Ishikawa (cell line): ENCODE data around the gene SLC9A7.

ENCODE experiments used
- CEBPB ChIP-seq: IDR thresholded peaks from 2 replicates; pipeline ENCODE4 v1.6.1; 2012
- CREB1 ChIP-seq: IDR thresholded peaks from 2 replicates; pipeline ENCODE4 v1.6.1; 2012; ENCODE audit warnings: low read depth
- EGR1 ChIP-seq: IDR thresholded peaks from 2 replicates; pipeline ENCODE4 v1.6.1; 2012
- EP300 ChIP-seq: IDR thresholded peaks from 2 replicates; pipeline ENCODE4 v1.6.1; 2012; ENCODE audit warnings: borderline replicate concordance
- FOXM1 ChIP-seq: IDR thresholded peaks from 2 replicates; pipeline ENCODE4 v1.6.1; 2012; ENCODE audit warnings: low read depth, borderline replicate concordance
- NFIC ChIP-seq: IDR thresholded peaks from 2 replicates; pipeline ENCODE4 v1.6.1; 2012
- RAD21 ChIP-seq: IDR thresholded peaks from 2 replicates; pipeline ENCODE4 v1.6.1; 2012; ENCODE audit warnings: low read depth
- TAF1 ChIP-seq: IDR thresholded peaks from 2 replicates; pipeline ENCODE4 v1.6.1; 2012; ENCODE audit warnings: low read depth, mild to moderate bottlenecking
- TCF12 ChIP-seq: IDR thresholded peaks from 2 replicates; pipeline ENCODE4 v1.6.1; 2012; ENCODE audit warnings: low read depth
- TEAD4 ChIP-seq: IDR thresholded peaks from 2 replicates; pipeline ENCODE4 v1.6.1; 2012
- YY1 ChIP-seq: IDR thresholded peaks from 2 replicates; pipeline ENCODE4 v1.6.1; 2012; ENCODE audit warnings: low read depth
- ZBTB7A ChIP-seq: IDR thresholded peaks from 2 replicates; pipeline ENCODE4 v1.6.1; 2012; ENCODE audit warnings: low read depth
- TF ChIP-seq, protein P1 (sequence below): IDR thresholded peaks from 2 replicates; pipeline ENCODE4 v1.6.1; 2012
- TF ChIP-seq, protein P2 (sequence below): IDR thresholded peaks from 2 replicates; pipeline ENCODE4 v1.6.1; 2012
- TF ChIP-seq, protein P3 (sequence below): IDR thresholded peaks from 2 replicates; pipeline ENCODE4 v1.6.1; 2012; ENCODE audit warnings: low read depth, mild to moderate bottlenecking

The SLC9A7 gene

DNA sequence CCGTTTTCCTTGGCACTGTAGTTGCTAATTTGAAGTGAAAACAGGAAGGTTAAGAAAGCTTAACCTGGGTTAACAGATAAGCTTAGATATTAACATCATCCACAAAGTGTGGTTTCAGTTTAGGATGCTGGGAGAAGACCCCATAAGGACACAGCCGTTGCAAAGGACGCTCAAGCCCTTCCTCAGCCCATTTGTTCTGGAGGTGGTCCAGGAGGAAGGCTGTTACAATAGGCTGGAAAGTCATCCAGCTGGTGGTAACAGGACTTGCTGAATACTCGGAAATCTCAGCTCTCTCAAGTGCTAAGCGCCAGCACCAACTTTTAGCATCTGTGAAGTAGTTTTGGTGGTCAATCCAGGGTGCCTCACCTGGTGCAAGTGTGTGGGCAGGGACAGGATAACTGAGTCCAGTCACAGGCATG lies 171.2 kb downstream of the SLC9A7 start:
- TF ChIP-seq TEAD4 (no peak), ZBTB7A (no peak), NFIC (no peak), FOXM1 (no peak), YY1 (no peak), RAD21 (no peak)

DNA sequence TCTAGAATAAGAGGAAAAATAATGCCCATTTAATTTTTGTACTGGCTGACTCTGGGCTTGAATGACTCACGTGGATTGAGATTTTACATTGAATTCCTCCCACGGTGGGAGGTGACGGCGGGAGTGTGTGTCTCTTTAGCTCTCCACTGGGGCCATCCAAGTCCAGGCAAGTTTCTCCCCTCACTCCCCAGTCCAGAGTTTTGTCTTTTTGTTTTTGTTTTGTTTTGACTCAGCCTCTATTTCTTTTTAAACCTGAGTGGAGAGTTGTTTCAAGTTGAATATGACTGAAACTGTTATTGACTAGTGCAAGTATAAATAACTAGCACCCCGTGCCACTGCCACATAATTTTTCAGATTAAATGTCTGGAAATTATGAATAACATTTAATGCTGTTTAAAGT lies 171.8 kb downstream of the SLC9A7 start:
- TF ChIP-seq NFIC = no peak
- no peak for TF ChIP-seq ZBTB7A
- no peak for TF ChIP-seq TEAD4
- no peak for TF ChIP-seq FOXM1
- TF ChIP-seq YY1 = no peak
- TF ChIP-seq RAD21 = no peak
- TF ChIP-seq, protein P1, sequence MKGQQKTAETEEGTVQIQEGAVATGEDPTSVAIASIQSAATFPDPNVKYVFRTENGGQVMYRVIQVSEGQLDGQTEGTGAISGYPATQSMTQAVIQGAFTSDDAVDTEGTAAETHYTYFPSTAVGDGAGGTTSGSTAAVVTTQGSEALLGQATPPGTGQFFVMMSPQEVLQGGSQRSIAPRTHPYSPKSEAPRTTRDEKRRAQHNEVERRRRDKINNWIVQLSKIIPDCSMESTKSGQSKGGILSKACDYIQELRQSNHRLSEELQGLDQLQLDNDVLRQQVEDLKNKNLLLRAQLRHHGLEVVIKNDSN = no peak
- TF ChIP-seq, protein P2, sequence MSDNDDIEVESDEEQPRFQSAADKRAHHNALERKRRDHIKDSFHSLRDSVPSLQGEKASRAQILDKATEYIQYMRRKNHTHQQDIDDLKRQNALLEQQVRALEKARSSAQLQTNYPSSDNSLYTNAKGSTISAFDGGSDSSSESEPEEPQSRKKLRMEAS = no peak
- no peak for TF ChIP-seq TAF1
- no peak for TF ChIP-seq CREB1
- no peak for TF ChIP-seq EP300
- TF ChIP-seq, protein P3, sequence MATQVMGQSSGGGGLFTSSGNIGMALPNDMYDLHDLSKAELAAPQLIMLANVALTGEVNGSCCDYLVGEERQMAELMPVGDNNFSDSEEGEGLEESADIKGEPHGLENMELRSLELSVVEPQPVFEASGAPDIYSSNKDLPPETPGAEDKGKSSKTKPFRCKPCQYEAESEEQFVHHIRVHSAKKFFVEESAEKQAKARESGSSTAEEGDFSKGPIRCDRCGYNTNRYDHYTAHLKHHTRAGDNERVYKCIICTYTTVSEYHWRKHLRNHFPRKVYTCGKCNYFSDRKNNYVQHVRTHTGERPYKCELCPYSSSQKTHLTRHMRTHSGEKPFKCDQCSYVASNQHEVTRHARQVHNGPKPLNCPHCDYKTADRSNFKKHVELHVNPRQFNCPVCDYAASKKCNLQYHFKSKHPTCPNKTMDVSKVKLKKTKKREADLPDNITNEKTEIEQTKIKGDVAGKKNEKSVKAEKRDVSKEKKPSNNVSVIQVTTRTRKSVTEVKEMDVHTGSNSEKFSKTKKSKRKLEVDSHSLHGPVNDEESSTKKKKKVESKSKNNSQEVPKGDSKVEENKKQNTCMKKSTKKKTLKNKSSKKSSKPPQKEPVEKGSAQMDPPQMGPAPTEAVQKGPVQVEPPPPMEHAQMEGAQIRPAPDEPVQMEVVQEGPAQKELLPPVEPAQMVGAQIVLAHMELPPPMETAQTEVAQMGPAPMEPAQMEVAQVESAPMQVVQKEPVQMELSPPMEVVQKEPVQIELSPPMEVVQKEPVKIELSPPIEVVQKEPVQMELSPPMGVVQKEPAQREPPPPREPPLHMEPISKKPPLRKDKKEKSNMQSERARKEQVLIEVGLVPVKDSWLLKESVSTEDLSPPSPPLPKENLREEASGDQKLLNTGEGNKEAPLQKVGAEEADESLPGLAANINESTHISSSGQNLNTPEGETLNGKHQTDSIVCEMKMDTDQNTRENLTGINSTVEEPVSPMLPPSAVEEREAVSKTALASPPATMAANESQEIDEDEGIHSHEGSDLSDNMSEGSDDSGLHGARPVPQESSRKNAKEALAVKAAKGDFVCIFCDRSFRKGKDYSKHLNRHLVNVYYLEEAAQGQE = no peak
- TF ChIP-seq TCF12 = no peak

DNA sequence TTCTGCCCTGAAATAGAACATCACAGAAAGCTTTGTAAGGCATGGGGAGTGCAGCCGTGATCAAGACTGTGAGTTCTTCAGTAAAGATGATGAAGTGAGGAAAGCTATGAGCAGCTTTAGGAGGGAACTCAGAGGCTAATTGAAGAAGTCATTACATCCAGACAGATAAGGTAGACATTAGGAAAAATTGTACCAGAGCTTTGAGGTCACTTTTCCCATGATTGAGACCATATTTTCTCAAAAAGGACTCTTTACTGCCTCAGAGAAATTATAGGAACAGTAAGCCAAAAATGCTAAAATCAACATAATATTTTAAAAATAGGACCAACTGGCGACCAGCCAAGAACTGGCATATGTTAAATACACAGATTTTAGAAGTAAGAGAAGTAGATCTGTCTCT lies 174.2 kb downstream of the SLC9A7 start:
- TF ChIP-seq TEAD4 = no peak
- TF ChIP-seq TCF12 = no peak
- TF ChIP-seq TAF1 = no peak
- no peak for TF ChIP-seq RAD21
- TF ChIP-seq, protein P3 = no peak
- TF ChIP-seq EGR1 = no peak
- TF ChIP-seq EP300 = no peak
- TF ChIP-seq YY1 = no peak
- TF ChIP-seq, protein P1 = no peak
- TF ChIP-seq, protein P2 = no peak
- no peak for TF ChIP-seq CEBPB
- TF ChIP-seq CREB1 = no peak
- no peak for TF ChIP-seq NFIC

DNA sequence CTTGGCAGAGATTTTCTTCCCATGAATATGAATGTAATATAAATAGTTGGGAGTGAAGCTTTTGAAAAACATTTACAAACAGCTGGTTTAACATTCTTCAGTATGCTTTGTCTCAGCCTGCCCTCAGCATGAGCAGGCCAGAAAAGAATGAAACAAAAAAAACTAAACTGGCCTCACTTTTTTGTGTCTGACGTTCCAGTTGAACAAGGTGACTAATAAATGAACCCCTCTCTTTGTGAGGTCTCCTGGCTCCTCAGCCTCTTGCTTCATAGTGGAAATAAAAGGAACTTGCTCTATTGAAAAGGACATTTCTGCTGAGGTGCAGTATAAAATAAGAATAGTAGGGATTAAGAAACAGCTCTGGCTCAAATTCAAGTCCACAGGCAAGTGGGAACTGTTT lies 176.0 kb downstream of the SLC9A7 start:
- no peak for TF ChIP-seq EGR1
- TF ChIP-seq CEBPB = no peak
- TF ChIP-seq ZBTB7A = no peak
- TF ChIP-seq, protein P1 = no peak
- TF ChIP-seq, protein P2 = no peak
- no peak for TF ChIP-seq TAF1
- no peak for TF ChIP-seq RAD21
- TF ChIP-seq TCF12 = no peak
- no peak for TF ChIP-seq YY1
- no peak for TF ChIP-seq FOXM1
- TF ChIP-seq, protein P3 = no peak
- TF ChIP-seq EP300 = no peak
- TF ChIP-seq TEAD4 = no peak
- no peak for TF ChIP-seq NFIC
